GM08714 (cell line): ENCODE measurements around the gene TNFSF8.

Experiments used
- H3K4me3 ChIP-seq: fragments of 200-500 bp; sonication (Bioruptor generic); 2 replicates; pipeline ENCODE4 v1.5.1; 2014; ENCODE audit warnings: mild to moderate bottlenecking, low read length, inconsistent platforms
- ZNF274 ChIP-seq: IDR thresholded peaks from 2 replicates; pipeline ENCODE4 v1.6.1; 2012; ENCODE audit warnings: mild to moderate bottlenecking, low read depth, low read length

The TNFSF8 gene

GRCh38 chr9:114905170-114905940 is 25.0 kb downstream of the TNFSF8 start:
- no peak overlapping the region for H3K4me3 ChIP-seq
- no peak for TF ChIP-seq ZNF274

GRCh38 chr9:114902786-114903524 is 27.4 kb downstream of the TNFSF8 start:
- TF ChIP-seq ZNF274 = no peak
- H3K4me3 ChIP-seq = no peak overlapping the region

GRCh38 chr9:114900942-114901802 is 29.2 kb downstream of the TNFSF8 start:
- no peak for TF ChIP-seq ZNF274
- no peak overlapping the region for H3K4me3 ChIP-seq

- no peak for TF ChIP-seq ZNF274
Observed at GRCh38 chr9:114899995-114900394, 30.4 kb downstream of the TNFSF8 start.

DNA sequence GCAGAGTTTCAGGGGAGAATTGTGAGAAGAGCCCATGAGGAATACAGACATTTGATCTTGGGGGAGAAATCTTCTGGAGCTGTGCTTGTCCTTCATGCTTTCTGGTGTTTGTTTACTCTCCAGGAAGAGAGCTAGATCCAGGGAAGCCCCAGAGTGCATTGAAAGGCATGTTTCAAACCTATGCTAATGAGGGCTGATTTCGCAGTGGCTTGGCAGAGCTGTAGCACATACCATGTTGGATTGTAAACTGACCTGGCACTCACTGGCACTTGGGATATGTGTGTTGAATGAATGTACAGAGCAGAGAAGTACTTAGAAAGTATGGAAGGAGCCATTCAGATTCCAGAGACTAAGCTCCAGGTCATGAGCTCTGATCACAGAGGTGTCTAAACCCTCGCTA is 30.9 kb downstream of the TNFSF8 start:
- H3K4me3 ChIP-seq = no peak overlapping the region
- TF ChIP-seq ZNF274 = no peak

More at GRCh38 chr9:114899995-114900394, 30.4 kb downstream of the TNFSF8 start:
- H3K4me3 ChIP-seq = no peak overlapping the region

DNA sequence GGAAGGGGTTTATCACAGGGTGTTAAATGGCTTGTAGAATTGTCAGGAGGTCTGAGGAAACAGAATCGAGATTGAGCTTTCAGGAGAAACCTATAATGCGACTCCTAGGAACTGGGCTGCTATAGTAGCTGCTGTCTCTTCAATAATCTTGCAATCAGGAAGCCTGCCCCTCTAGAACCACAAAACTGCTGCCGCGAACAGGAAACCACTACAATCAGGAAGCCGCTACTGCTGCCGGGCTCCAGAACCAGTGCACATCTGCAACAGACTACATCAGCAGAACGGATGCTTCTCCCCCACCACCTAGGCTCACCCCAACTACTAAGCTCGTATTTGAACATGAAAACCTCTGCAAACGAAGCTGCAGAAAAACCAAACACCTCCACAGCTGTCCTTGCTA is 31.6 kb downstream of the TNFSF8 start:
- no peak overlapping the region for H3K4me3 ChIP-seq
- no peak for TF ChIP-seq ZNF274

- no peak for TF ChIP-seq ZNF274
- no peak overlapping the region for H3K4me3 ChIP-seq
Observed at GRCh38 chr9:114897196-114897595, 33.2 kb downstream of the TNFSF8 start.

GRCh38 chr9:114896344-114896743 is 34.0 kb downstream of the TNFSF8 start:
- no peak for TF ChIP-seq ZNF274
- no peak overlapping the region for H3K4me3 ChIP-seq

DNA sequence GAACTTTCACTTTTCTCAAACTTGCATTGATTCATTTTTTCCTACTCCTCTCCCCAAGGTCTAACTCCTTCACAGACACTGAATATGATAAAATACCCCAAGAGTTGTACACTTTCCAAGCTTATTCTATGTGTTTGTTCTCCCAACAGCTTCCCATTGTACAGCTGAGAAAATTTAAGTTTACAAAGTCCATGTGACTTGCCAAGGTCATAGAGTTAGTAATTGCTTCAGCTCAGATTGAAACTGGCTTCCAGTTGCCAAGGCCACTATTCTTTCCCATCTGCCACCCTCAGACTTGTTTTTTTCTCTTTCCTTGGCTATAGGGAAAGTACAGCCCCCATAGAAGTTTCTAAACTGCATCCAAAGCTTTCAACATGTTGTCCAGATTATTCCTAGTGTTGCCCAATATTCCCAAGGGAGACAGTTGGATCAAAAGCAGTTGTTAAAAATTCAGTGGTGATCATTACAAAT is 34.8 kb downstream of the TNFSF8 start:
- no peak for TF ChIP-seq ZNF274
- no peak overlapping the region for H3K4me3 ChIP-seq

DNA sequence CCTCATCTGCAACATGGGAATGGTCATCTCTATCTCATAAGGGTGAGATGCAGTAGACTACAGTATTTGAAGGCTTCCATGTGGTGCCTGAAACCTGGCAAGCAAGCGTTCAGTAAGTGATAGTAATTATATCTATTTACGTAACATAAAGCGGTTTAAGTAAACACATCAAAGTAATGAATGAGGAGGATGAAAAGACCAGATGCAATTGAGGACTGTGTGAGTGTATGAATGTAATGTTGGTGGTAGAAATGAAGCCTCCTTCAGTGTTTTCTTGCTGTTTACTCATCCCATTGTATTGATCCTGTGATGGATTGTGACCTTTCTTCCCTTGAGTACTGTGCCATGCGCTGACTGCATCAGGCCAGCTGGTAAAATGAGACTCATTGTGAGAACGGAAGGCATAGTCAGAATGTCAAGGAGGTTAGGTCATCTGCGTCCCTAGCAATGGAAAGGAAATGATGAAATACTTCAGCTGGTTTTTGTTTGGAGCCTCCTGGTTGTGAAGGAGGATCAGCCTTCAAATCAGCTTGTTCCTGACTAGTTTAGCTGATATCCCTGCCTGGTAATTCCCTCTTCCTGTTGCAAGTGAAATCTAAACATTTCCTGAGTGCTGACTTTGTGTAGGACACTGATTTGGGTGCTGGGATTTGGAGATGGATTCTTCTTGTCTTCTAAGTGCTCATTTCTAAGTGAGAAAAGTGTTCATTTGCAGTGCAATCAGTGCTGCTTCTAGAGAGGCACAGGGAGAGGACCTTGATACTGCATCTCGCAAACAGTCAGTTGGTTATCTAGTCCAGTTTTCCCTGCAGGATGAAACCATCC is 35.6 kb downstream of the TNFSF8 start:
- TF ChIP-seq ZNF274 = no peak
- no peak overlapping the region for H3K4me3 ChIP-seq

DNA sequence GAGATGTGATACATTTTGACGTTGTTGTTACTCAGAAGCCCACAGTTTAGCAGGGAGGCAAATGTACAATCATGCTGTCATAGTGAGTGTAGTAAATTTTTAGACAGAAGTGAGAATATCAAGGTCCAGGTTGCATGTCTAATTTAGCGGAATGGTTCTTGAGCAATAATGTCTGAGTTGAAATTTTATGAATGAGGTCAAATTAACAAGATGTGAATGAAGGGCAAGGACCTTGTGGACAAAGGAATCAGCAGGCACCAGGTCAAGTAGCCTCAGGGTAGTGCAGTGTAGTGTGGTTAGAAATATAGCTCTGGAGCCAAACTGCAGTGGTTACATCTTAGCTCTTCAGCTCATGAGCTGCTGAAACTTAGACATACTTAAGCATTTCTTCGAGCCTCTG is 36.2 kb downstream of the TNFSF8 start:
- H3K4me3 ChIP-seq = no peak overlapping the region
- TF ChIP-seq ZNF274 = no peak

DNA sequence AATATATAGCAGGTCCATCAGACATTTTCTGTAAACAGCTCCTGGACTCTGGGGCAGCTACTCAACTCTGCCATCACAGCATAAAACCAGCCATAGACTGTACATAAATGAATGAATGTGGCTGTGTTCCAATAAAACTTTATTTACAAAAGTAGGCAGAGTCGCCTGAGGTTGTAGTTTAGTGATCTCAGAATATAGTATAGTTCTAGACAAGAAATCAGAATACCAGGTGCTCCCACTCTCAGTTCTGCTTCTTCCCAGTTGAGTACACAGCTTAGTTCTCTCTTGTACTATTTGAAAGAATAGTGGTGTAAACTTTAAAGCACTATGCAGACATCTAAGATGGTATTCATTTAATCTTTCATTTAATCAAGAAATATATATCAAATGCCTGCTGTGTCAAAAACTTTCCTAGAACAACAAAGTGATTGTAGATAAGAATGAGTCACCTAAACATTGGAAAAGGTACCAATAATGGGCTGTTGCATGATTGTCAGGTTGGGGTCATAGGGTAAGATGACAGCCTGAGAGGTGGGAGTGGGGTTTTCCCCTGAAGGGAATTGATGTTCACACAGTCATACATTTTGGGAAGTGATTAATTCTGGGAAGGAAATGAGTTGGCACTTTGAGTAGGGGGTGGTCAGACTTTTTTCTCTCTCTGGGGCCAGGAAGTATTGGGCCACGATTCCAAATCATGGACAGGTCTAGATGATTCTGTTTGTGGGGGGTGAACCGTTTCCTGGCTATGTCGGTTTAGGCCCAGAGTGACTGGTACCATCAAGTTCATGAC is 37.0 kb downstream of the TNFSF8 start:
- no peak overlapping the region for H3K4me3 ChIP-seq
- TF ChIP-seq ZNF274 = no peak

GRCh38 chr9:114889802-114890224 is 40.6 kb downstream of the TNFSF8 start:
- no peak overlapping the region for H3K4me3 ChIP-seq
- TF ChIP-seq ZNF274 = no peak
